GM23338 (cell line): Measurements from ENCODE around the gene PPDPF. TPM values are rescaled to one million over a fixed set of nuclear protein-coding genes. Genes with fewer than 3 reads are reported as not detected.

ENCODE experiments used
- ATAC-seq: fragments of 200-7000 bp; cut with Tn5 transposase; 3 replicates; pipeline ENCODE4 v1.9.1; 2020
- DNase-seq: peaks from one replicate; pipeline ENCODE4 v3.0.0-alpha.2; 2015; ENCODE audit warnings: low spot score
- H2AFZ ChIP-seq: fragments of 200-600 bp; sonication (generic); 2 replicates; pipeline ENCODE4 v1.8.0; 2016; ENCODE audit warnings: antibody characterized with exemption, mild to moderate bottlenecking, moderate library complexity
- H3F3A ChIP-seq: fragments of 200-600 bp; sonication (generic); replicated peaks from 2 replicates; pipeline ENCODE4 v1.8.0; 2017; ENCODE audit warnings: antibody characterized with exemption, mixed run types, low read depth
- H3K27ac ChIP-seq: fragments of 200-600 bp; sonication (generic); 2 replicates; pipeline ENCODE4 v1.6.1; 2016; ENCODE audit warnings: low read depth
- H3K27me3 ChIP-seq: fragments of 200-600 bp; sonication (generic); 2 replicates; pipeline ENCODE4 v1.8.0; 2016; ENCODE audit warnings: mild to moderate bottlenecking, mixed run types, moderate library complexity; ENCODE audit not compliant: insufficient read depth
- H3K36me3 ChIP-seq: fragments of 200-600 bp; sonication (generic); 2 replicates; pipeline ENCODE4 v1.8.0; 2016; ENCODE audit warnings: mild to moderate bottlenecking; ENCODE audit not compliant: insufficient read depth
- H3K4me1 ChIP-seq: fragments of 200-600 bp; sonication (generic); 2 replicates; pipeline ENCODE4 v1.8.0; 2016; ENCODE audit warnings: mild to moderate bottlenecking, moderate library complexity; ENCODE audit not compliant: insufficient read depth
- H3K4me2 ChIP-seq: fragments of 200-600 bp; sonication (generic); 2 replicates; pipeline ENCODE4 v1.7.1; 2017; ENCODE audit warnings: mixed run types
- H3K4me3 ChIP-seq: fragments of 200-600 bp; sonication (generic); 2 replicates; pipeline ENCODE4 v1.6.1; 2016; ENCODE audit warnings: mixed run types
- H3K79me2 ChIP-seq: fragments of 200-600 bp; sonication (generic); replicated peaks from 2 replicates; pipeline ENCODE4 v1.8.0; 2017; ENCODE audit warnings: mild to moderate bottlenecking; ENCODE audit not compliant: insufficient read depth
- H3K9me2 ChIP-seq: fragments of 200-600 bp; sonication (generic); 2 replicates; pipeline ENCODE4 v1.8.0; 2017; ENCODE audit not compliant: insufficient read depth
- H4K20me1 ChIP-seq: fragments of 200-600 bp; sonication (generic); replicated peaks from 2 replicates; pipeline ENCODE4 v1.8.0; 2017; ENCODE audit warnings: mild to moderate bottlenecking; ENCODE audit not compliant: insufficient read depth
- H3K27ac Mint-ChIP-seq: 2 replicates; pipeline ENCODE4 v1.8.0; 2020; ENCODE audit warnings: inconsistent platforms, mild to moderate bottlenecking, moderate library complexity, mixed read lengths
- H3K27me3 Mint-ChIP-seq: 3 replicates; pipeline ENCODE4 v1.8.0; 2022; ENCODE audit warnings: low read depth, mild to moderate bottlenecking, moderate library complexity, mixed read lengths, inconsistent platforms; ENCODE audit not compliant: insufficient read depth, poor library complexity
- H3K36me3 Mint-ChIP-seq: 3 replicates; pipeline ENCODE4 v1.8.0; 2021; ENCODE audit warnings: low read depth, mild to moderate bottlenecking, inconsistent platforms, moderate library complexity, mixed read lengths
- H3K4me1 Mint-ChIP-seq: 3 replicates; pipeline ENCODE4 v1.8.0; 2020; ENCODE audit warnings: mild to moderate bottlenecking, inconsistent platforms, mixed read lengths
- H3K4me3 Mint-ChIP-seq: 3 replicates; pipeline ENCODE4 v1.8.0; 2021; ENCODE audit warnings: moderate library complexity, mild to moderate bottlenecking, inconsistent platforms, mixed read lengths
- H3K9me3 Mint-ChIP-seq: 3 replicates; pipeline ENCODE4 v1.8.0; 2020; ENCODE audit warnings: moderate library complexity, mild to moderate bottlenecking, inconsistent platforms, mixed read lengths
- CREB1 ChIP-seq: fragments of 250-450 bp; sonication (Bioruptor Pico); IDR thresholded peaks from 2 replicates; pipeline ENCODE4 v1.5.0; 2020; ENCODE audit warnings: low read depth, mild to moderate bottlenecking, moderate library complexity
- JUNB ChIP-seq: IDR thresholded peaks from one replicate; pipeline ENCODE4 v1.6.1; 2016; ENCODE audit warnings: antibody characterized with exemption; ENCODE audit not compliant: unreplicated experiment
- POLR2AphosphoS5 ChIP-seq: IDR thresholded peaks from 2 replicates; pipeline ENCODE4 v1.6.1; 2016; ENCODE audit warnings: antibody characterized with exemption, low read depth
- STAT1 ChIP-seq: IDR thresholded peaks from one replicate; pipeline ENCODE4 v1.6.1; 2016; ENCODE audit warnings: antibody characterized with exemption; ENCODE audit not compliant: unreplicated experiment
- polyA plus RNA-seq: library from polyadenylated mRNA; unstranded; fragments of >200 nt; fragmentation: Nextera tagmentation; extraction: Ambion mirVana; gene quantifications from 2 replicates; pipeline ENCODE4 v1.2.1, GENCODE V29; 2016
- total RNA-seq: library from RNA; depleted of rRNA; stranded (reverse); fragments of >200 nt; shearing (Covaris generic); gene quantifications from 2 replicates; pipeline ENCODE4 v1.2.3, GENCODE V29; 2014
- TF ChIP-seq, protein P1 (sequence below): IDR thresholded peaks from one replicate; pipeline ENCODE4 v1.6.1; 2018; ENCODE audit warnings: antibody characterized with exemption; ENCODE audit not compliant: unreplicated experiment
- TF ChIP-seq, protein P2 (sequence below): fragments of 250-450 bp; sonication (Bioruptor Pico); IDR thresholded peaks from 2 replicates; pipeline ENCODE4 v1.5.0; 2020; ENCODE audit warnings: mild to moderate bottlenecking, moderate library complexity
- TF ChIP-seq, protein P3 (sequence below): IDR thresholded peaks from 2 replicates; pipeline ENCODE4 v1.6.1; 2016; ENCODE audit warnings: antibody characterized with exemption

The PPDPF gene
- total and polyA plus RNA-seq, 2 experiments from 2014 or later: 83.9 to 141 TPM

DNA sequence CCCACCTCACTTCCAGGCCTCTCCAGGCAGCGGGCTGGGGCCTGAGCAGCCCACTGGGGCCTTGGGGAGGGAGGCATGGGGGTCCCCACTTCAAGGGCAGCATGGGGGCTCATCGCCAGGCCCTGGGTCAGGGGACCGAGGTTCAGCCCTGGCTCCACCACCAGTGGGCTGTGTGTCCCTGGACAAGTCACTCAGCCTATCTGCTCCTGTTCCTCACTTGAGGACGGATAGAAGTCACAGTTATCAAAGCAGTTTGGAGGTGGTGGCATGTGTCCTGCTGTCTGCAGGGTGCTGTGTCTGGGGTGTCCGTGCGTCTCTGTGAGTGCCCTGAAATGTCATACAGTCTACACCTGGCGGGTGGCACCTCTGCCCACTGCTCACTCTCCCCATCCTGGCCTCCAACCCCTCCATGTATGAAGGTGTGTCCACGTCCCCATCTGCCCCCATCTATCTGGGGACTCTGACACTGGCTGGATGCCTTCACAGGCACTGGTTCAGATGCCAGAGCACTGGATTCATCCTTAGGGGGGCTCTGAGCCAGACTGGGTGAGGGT is 25.3 kb upstream of the PPDPF start:
- Histone ChIP-seq H3K4me3 (no peak overlapping the region), H3K27me3 (peaks cover 35% of the 10 kb centered on the region), H3K4me2 (no peak overlapping the region), H3K4me1 (peaks cover 14% of the 10 kb centered on the region; the same call in 1 of the 2 replicates), H4K20me1 (no peaks in the 10 kb centered on the region), H2AFZ (no peak overlapping the region), H3K9me2 (0 out of 2 replicates have a peak, but pooled peaks cover 5% of the 10 kb centered on the region), H3K36me3 (no peaks in the 10 kb centered on the region), H3K27ac (no peak overlapping the region), H3F3A (no peaks in the 10 kb centered on the region), H3K79me2 (no peaks in the 10 kb centered on the region)
- Mint-ChIP-seq H3K27ac (no peak overlapping the region), H3K9me3 (peaks cover 3% of the 10 kb centered on the region; the same call in 1 of the 3 replicates), H3K4me1 (peaks cover 3% of the 10 kb centered on the region; the same call in 2 of the 3 replicates), H3K36me3 (peaks cover 17% of the 10 kb centered on the region), H3K27me3 (peaks cover 31% of the 10 kb centered on the region), H3K4me3 (no peak overlapping the region)
- TF ChIP-seq, protein P1, sequence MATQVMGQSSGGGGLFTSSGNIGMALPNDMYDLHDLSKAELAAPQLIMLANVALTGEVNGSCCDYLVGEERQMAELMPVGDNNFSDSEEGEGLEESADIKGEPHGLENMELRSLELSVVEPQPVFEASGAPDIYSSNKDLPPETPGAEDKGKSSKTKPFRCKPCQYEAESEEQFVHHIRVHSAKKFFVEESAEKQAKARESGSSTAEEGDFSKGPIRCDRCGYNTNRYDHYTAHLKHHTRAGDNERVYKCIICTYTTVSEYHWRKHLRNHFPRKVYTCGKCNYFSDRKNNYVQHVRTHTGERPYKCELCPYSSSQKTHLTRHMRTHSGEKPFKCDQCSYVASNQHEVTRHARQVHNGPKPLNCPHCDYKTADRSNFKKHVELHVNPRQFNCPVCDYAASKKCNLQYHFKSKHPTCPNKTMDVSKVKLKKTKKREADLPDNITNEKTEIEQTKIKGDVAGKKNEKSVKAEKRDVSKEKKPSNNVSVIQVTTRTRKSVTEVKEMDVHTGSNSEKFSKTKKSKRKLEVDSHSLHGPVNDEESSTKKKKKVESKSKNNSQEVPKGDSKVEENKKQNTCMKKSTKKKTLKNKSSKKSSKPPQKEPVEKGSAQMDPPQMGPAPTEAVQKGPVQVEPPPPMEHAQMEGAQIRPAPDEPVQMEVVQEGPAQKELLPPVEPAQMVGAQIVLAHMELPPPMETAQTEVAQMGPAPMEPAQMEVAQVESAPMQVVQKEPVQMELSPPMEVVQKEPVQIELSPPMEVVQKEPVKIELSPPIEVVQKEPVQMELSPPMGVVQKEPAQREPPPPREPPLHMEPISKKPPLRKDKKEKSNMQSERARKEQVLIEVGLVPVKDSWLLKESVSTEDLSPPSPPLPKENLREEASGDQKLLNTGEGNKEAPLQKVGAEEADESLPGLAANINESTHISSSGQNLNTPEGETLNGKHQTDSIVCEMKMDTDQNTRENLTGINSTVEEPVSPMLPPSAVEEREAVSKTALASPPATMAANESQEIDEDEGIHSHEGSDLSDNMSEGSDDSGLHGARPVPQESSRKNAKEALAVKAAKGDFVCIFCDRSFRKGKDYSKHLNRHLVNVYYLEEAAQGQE: no peak
- TF ChIP-seq POLR2AphosphoS5 (no peak), CREB1 (CRISPR knock-in tag) (no peak), JUNB (no peak)
- DNase-seq (no peak), ATAC-seq (no peak)

DNA sequence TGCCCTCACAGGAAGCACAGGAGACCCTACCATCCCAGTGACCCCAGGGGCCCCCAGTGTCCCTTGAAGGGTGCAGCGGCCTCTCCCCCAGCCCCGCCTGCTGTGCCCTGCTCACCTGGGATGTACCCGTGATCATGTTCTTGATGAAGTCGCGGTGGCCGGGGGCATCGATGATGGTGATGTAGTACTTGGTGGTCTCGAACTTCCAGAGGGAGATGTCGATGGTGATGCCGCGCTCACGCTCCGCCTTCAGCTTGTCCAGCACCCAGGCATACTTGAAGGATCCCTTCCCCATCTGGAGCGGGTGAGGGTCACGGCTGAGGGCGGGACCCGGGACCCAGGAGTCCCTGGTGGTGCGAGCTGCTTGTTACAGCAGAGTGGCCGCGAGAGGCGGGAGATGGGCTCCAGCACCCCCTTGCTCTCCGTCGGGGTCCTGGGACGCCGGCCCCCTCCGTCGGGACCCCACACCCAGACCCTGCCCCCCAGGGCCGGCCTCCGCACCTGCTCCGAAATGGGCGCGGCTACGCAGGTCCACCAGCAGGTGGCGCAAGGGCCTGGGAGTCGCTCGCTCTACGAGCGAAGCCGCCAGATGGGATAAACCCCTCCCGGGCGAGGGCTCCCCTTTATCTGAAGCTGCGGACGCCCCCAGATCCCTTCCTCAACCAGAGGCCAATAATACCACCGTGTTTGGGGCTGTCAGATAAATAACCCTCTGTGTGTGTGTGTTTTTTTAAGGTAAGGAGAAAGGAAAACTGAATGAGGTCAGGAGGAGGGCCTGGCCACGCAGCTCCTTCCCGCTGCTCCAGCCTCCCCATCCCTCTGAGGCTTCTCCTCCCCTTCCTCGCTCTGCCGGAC is 24.6 kb upstream of the PPDPF start:
- Mint-ChIP-seq H3K27ac (no peak overlapping the region), H3K27me3 (peaks cover 31% of the 10 kb centered on the region), H3K4me1 (peaks cover 3% of the 10 kb centered on the region; the same call in 2 of the 3 replicates), H3K4me3 (peak overlapping the region; percentile 49; the same call in 2 of the 3 replicates), H3K9me3 (peaks cover 3% of the 10 kb centered on the region; the same call in 1 of the 3 replicates), H3K36me3 (peaks cover 17% of the 10 kb centered on the region)
- H3K27me3 ChIP-seq: peaks cover 36% of the 10 kb centered on the region
- peak; percentile 87 for DNase-seq
- peaks cover 14% of the 10 kb centered on the region; the same call in 1 of the 2 replicates for H3K4me1 ChIP-seq
- no peaks in the 10 kb centered on the region for H3K79me2 ChIP-seq
- no peaks in the 10 kb centered on the region for H3F3A ChIP-seq
- no peaks in the 10 kb centered on the region for H4K20me1 ChIP-seq
- peak; percentile 68 for ATAC-seq
- 0 out of 2 replicates have a peak, but pooled peaks cover 5% of the 10 kb centered on the region for H3K9me2 ChIP-seq
- H3K36me3 ChIP-seq: no peaks in the 10 kb centered on the region
- H3K4me2 ChIP-seq: peak overlapping the region; percentile 81
- H2AFZ ChIP-seq: peak overlapping the region; percentile 91; the same call in 1 of the 2 replicates
- H3K4me3 ChIP-seq: peak overlapping the region; percentile 45; the same call in 1 of the 2 replicates
- no peak overlapping the region for H3K27ac ChIP-seq
- TF ChIP-seq, protein P2, sequence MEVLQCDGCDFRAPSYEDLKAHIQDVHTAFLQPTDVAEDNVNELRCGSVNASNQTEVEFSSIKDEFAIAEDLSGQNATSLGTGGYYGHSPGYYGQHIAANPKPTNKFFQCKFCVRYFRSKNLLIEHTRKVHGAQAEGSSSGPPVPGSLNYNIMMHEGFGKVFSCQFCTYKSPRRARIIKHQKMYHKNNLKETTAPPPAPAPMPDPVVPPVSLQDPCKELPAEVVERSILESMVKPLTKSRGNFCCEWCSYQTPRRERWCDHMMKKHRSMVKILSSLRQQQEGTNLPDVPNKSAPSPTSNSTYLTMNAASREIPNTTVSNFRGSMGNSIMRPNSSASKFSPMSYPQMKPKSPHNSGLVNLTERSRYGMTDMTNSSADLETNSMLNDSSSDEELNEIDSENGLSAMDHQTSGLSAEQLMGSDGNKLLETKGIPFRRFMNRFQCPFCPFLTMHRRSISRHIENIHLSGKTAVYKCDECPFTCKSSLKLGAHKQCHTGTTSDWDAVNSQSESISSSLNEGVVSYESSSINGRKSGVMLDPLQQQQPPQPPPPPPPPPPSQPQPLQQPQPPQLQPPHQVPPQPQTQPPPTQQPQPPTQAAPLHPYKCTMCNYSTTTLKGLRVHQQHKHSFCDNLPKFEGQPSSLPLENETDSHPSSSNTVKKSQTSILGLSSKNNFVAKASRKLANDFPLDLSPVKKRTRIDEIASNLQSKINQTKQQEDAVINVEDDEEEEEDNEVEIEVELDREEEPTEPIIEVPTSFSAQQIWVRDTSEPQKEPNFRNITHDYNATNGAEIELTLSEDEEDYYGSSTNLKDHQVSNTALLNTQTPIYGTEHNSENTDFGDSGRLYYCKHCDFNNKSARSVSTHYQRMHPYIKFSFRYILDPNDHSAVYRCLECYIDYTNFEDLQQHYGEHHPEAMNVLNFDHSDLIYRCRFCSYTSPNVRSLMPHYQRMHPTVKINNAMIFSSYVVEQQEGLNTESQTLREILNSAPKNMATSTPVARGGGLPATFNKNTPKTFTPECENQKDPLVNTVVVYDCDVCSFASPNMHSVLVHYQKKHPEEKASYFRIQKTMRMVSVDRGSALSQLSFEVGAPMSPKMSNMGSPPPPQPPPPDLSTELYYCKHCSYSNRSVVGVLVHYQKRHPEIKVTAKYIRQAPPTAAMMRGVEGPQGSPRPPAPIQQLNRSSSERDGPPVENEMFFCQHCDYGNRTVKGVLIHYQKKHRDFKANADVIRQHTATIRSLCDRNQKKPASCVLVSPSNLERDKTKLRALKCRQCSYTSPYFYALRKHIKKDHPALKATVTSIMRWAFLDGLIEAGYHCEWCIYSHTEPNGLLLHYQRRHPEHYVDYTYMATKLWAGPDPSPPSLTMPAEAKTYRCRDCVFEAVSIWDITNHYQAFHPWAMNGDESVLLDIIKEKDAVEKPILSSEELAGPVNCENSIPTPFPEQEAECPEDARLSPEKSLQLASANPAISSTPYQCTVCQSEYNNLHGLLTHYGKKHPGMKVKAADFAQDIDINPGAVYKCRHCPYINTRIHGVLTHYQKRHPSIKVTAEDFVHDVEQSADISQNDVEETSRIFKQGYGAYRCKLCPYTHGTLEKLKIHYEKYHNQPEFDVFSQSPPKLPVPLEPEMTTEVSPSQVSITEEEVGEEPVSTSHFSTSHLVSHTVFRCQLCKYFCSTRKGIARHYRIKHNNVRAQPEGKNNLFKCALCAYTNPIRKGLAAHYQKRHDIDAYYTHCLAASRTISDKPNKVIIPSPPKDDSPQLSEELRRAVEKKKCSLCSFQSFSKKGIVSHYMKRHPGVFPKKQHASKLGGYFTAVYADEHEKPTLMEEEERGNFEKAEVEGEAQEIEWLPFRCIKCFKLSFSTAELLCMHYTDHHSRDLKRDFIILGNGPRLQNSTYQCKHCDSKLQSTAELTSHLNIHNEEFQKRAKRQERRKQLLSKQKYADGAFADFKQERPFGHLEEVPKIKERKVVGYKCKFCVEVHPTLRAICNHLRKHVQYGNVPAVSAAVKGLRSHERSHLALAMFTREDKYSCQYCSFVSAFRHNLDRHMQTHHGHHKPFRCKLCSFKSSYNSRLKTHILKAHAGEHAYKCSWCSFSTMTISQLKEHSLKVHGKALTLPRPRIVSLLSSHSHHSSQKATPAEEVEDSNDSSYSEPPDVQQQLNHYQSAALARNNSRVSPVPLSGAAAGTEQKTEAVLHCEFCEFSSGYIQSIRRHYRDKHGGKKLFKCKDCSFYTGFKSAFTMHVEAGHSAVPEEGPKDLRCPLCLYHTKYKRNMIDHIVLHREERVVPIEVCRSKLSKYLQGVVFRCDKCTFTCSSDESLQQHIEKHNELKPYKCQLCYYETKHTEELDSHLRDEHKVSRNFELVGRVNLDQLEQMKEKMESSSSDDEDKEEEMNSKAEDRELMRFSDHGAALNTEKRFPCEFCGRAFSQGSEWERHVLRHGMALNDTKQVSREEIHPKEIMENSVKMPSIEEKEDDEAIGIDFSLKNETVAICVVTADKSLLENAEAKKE (CRISPR knock-in tag): no peak
- TF ChIP-seq, protein P3, sequence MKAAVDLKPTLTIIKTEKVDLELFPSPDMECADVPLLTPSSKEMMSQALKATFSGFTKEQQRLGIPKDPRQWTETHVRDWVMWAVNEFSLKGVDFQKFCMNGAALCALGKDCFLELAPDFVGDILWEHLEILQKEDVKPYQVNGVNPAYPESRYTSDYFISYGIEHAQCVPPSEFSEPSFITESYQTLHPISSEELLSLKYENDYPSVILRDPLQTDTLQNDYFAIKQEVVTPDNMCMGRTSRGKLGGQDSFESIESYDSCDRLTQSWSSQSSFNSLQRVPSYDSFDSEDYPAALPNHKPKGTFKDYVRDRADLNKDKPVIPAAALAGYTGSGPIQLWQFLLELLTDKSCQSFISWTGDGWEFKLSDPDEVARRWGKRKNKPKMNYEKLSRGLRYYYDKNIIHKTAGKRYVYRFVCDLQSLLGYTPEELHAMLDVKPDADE: no peak
- no peak for TF ChIP-seq STAT1
